HAP-1 (cell line): ENCODE results near the gene DNAJB6.
A peak's percentile ranks its signal among the peaks of the same experiment; 100 is the strongest.

ENCODE experiments used
- DNase-seq, 2 experiments: peaks; one replicate each; pipeline ENCODE4 v3.0.0-alpha.2; 2016 to 2020; ENCODE audit warnings: low spot score in 2 of 2
- H3K27me3 ChIP-seq: fragments of 250-450 bp; sonication (Bioruptor Pico); 2 replicates; pipeline ENCODE4 v1.5.1; 2020; ENCODE audit warnings: low read depth, mild to moderate bottlenecking, moderate library complexity
- H3K36me3 ChIP-seq: fragments of 250-450 bp; sonication (Bioruptor Pico); replicated peaks from 2 replicates; pipeline ENCODE4 v1.5.1; 2020; ENCODE audit warnings: mild to moderate bottlenecking
- H3K4me1 ChIP-seq: fragments of 250-450 bp; sonication (Bioruptor Pico); 2 replicates; pipeline ENCODE4 v1.5.1; 2020; ENCODE audit warnings: mild to moderate bottlenecking
- H3K4me3 ChIP-seq: fragments of 250-450 bp; sonication (Bioruptor Pico); 2 replicates; pipeline ENCODE4 v1.5.1; 2020; ENCODE audit warnings: mild to moderate bottlenecking, moderate library complexity
- H3K9me3 ChIP-seq: fragments of 250-450 bp; sonication (Bioruptor Pico); 2 replicates; pipeline ENCODE4 v1.5.1; 2020; ENCODE audit warnings: mild to moderate bottlenecking, moderate library complexity
- in situ Hi-C: fragments of 300-500 bp; cut with MboI; formaldehyde crosslinking; loops from 3 replicates; pipeline ENCODE4 v1.14.3; 2020; ENCODE audit warnings: low sequenced_read_pairs, inconsistent platforms, mixed read lengths

The DNAJB6 gene

GRCh38 chr7:157384301-157384700, 47.5 kb downstream of the DNAJB6 start:
- DNase-seq, result no peak
- H3K27me3 ChIP-seq, result no peaks in the 10 kb centered on the region
- in situ Hi-C loops, result no loop called here

DNA sequence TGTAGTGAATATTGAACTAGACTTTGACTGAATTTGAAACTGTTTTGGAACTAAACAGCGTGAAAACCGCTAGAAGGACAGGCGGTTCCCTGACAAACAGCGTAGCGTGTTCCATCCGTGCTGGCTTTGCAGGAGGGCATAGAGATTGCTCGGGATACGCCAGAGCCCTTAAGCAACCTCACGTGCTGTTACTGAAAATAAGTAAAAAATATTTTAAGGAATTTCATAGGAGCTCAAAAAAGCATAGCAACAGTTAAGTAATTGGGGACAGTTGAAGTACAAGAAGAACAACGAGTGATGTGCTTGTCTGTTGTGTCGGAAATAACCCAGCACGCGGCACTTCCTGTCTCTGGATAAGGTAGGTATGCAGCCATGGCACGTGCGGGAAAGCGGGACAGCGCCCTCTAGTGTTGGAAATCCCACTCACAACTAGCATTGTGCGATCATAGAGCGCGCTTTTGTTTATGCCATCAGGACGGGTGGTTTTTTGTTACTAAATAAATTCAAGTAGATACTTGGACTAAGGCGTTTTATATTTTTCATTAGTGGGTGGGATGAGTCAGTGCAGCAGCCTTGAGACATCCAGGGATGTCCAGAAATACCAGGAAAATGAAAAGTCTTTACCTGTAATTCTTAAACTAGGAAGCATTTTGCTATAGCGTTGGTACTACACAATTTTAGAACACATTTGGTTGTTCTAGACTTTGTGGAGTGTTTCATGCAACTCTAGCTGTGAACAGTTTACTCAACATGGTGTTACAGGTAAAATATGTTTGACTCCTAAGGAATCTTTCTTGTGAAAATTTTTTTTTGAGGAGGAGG, 50.4 kb downstream of the DNAJB6 start:
- H3K36me3 ChIP-seq, result peaks cover 22% of the 10 kb centered on the region
- no peak overlapping the region for H3K4me3 ChIP-seq
- 0 out of 2 replicates have a peak, but pooled peaks cover 2% of the 10 kb centered on the region for H3K4me1 ChIP-seq
- in situ Hi-C loops, result no loop called here
- H3K9me3 ChIP-seq, result no peaks in the 10 kb centered on the region
- peak; percentile 63 to 91 for DNase-seq
- H3K27me3 ChIP-seq, result no peaks in the 10 kb centered on the region

More at GRCh38 chr7:157384301-157384700, 47.5 kb downstream of the DNAJB6 start:
- no peaks in the 10 kb centered on the region for H3K9me3 ChIP-seq
- H3K4me3 ChIP-seq, result no peak overlapping the region
- 0 out of 2 replicates have a peak, but pooled peaks cover 2% of the 10 kb centered on the region for H3K4me1 ChIP-seq
- H3K36me3 ChIP-seq, result peaks cover 27% of the 10 kb centered on the region

DNA sequence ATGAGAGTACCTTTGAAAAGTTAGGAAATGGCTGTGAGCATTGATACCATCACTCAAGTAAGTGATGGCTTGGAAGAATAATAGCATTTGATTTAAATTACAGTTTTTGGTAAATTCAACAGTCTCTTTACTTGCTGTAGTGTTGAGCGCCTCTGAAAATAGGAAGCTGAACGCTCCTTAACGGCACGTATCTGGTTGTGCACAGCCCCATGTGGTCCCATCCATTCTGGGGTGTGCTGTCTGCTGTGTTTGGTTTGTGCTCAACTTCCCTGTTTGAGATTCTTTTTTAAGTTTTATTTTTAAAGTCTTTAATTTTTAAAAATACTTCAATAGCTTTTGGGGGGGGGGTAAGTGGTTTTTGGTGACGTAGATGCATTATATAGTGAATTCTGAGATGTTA, 51.5 kb downstream of the DNAJB6 start:
- in situ Hi-C loops, result no loop called here

DNA sequence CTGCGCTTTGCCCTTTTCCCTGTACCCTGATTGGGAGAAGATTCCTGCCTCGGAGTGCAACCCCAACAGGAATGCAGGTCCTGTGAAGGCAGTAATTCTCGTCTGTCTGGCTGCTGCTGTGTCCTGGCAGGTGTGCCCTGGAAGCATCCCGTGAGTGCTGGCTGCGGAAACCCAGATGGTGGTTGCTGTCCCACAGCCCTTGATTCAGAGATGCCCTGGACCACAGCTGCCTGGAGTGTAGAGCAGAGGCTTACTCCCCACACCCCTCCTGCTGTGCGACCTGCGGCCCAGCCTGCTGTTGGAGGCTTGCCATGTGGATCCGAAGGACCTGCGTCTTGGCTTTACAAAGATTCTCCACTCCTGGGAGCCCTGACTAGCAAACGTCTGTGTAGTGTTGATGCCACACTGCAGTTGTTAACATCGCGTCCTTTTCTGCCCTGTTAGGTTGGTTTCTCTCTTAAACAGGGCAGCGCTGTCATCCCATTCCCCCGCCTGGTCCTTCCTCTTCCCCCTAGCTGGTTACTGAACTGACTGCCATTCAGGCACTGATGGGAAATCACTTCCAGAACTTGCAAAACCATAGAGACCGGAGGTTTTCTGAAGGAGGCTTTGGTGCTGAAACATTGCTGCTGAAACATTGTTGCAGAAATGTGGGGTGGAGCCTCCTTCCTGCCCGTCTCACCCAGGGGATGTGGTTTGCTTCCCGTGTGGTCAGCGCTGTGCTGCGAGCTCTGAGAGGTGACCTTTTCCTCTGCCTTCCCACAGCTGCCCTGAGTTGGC, 53.3 kb downstream of the DNAJB6 start:
- no peak overlapping the region for H3K4me3 ChIP-seq
- no peaks in the 10 kb centered on the region for H3K27me3 ChIP-seq
- peaks cover 3% of the 10 kb centered on the region for H3K36me3 ChIP-seq
- H3K9me3 ChIP-seq, result no peaks in the 10 kb centered on the region
- no peak for DNase-seq
- in situ Hi-C loops, result no loop called here
- H3K4me1 ChIP-seq, result 0 out of 2 replicates have a peak, but pooled peaks cover 2% of the 10 kb centered on the region

More for the DNA sequence above, 51.5 kb downstream of the DNAJB6 start:
- Histone ChIP-seq H3K4me1 (0 out of 2 replicates have a peak, but pooled peaks cover 2% of the 10 kb centered on the region), H3K9me3 (no peaks in the 10 kb centered on the region), H3K36me3 (peaks cover 18% of the 10 kb centered on the region), H3K27me3 (no peaks in the 10 kb centered on the region), H3K4me3 (no peak overlapping the region)
- no peak for DNase-seq

- in situ Hi-C loops, result no loop called here
- Histone ChIP-seq H3K4me1 (0 out of 2 replicates have a peak, but pooled peaks cover 2% of the 10 kb centered on the region), H3K36me3 (no peaks in the 10 kb centered on the region; the same call in 1 of the 2 replicates)
These were observed 54.4 kb downstream of the DNAJB6 start for GRCh38 chr7:157391036-157391710.

DNA sequence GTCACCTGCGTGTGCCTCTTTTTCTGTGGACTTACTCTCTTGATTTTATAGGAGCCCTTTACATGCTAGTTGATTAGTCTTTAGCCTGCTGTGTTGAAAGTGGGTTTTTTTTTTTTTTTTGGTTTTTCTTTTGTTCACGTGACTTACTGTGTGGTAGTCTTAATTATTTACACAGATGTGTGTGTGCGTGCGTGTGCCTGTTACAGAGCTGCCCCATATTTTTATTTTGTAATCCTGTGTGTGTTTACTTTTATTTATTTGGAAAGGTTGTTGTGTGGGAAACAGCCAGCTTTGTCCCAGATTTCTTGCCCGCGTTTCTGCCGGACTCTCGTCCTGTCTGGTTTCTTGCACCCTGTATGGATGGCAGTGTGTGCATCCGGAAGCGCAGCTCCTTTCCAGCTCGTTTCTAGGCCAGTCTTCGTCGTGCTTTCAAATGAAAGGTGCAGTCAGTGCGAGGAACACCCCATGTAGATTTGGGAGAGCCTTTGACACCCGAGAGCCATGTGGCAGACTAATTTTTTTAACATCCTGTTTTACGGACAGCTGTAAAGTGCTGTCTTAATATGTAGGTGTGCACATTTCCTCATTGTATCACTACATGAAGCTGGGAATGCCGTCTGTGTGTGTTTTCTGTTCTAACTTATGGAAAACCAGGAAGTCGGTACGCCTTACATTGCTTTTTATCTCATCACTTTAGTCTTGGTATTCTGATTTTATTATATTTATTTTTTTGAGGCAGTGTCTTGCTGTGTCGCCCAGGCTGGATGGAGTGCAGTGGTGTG, 55.6 kb downstream of the DNAJB6 start:
- no peak for DNase-seq

More at GRCh38 chr7:157391036-157391710, 54.4 kb downstream of the DNAJB6 start:
- no peaks in the 10 kb centered on the region for H3K27me3 ChIP-seq
- DNase-seq, result no peak
- H3K9me3 ChIP-seq, result no peaks in the 10 kb centered on the region
- no peak overlapping the region for H3K4me3 ChIP-seq

DNA sequence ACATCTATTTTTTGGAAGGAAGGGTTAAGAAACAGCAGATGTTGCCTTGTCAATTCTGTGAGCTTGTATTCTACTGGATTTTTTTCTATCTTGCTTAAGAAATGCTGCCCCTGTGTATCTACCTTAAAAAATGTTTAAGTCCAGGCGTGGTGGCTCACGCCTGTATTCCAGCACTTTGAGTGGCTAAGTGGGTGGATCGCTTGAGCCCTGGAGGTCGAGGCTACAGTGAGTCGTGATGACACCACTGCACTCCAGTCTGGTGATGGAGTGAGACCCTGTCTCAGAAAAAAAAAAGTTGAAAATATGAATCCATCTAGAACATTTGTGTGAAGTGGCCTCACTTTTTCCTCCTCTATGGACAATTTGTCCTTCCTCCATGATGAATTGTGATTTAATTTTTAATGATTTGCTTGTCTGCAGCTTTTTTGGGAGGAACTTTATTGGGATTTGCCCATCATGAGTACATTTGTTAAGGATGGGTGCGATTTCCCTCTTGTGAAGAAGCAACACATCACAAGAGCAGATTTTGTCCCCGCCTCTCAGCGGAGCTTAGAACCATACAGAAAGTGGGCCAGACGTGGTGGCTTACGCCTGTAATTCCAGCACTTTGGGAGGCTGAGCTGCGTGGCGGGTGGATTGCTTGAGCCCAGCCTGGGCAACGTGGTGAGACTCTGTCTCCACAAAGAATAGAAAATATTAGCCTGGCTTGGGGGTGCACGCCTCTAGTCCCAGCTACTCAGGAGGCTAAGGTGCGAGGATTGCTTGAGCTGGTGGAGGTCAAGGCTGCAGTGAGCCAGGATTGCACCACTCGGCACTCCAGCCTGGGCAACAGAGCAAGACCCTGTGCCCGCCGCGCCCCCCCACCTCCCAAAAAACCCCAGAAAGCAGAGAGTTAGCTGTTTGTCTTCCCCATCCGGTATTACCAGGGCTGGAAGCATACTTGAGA, 57.7 kb downstream of the DNAJB6 start:
- no peak overlapping the region for H3K4me3 ChIP-seq
- no peak for DNase-seq
- H3K27me3 ChIP-seq, result no peaks in the 10 kb centered on the region
- no peaks in the 10 kb centered on the region for H3K4me1 ChIP-seq
- H3K36me3 ChIP-seq, result no peaks in the 10 kb centered on the region; the same call in none of the 2 replicates
- in situ Hi-C loops, result no loop called here
- H3K9me3 ChIP-seq, result no peaks in the 10 kb centered on the region

More for the DNA sequence above, 55.6 kb downstream of the DNAJB6 start:
- in situ Hi-C loops, result no loop called here
- no peaks in the 10 kb centered on the region for H3K27me3 ChIP-seq
- no peak overlapping the region for H3K4me3 ChIP-seq
- H3K36me3 ChIP-seq, result no peaks in the 10 kb centered on the region; the same call in 1 of the 2 replicates
- H3K9me3 ChIP-seq, result no peaks in the 10 kb centered on the region
- H3K4me1 ChIP-seq, result no peaks in the 10 kb centered on the region

GRCh38 chr7:157395206-157395605, 58.4 kb downstream of the DNAJB6 start:
- H3K4me1 ChIP-seq, result no peaks in the 10 kb centered on the region
- in situ Hi-C loops, result no loop called here

DNA sequence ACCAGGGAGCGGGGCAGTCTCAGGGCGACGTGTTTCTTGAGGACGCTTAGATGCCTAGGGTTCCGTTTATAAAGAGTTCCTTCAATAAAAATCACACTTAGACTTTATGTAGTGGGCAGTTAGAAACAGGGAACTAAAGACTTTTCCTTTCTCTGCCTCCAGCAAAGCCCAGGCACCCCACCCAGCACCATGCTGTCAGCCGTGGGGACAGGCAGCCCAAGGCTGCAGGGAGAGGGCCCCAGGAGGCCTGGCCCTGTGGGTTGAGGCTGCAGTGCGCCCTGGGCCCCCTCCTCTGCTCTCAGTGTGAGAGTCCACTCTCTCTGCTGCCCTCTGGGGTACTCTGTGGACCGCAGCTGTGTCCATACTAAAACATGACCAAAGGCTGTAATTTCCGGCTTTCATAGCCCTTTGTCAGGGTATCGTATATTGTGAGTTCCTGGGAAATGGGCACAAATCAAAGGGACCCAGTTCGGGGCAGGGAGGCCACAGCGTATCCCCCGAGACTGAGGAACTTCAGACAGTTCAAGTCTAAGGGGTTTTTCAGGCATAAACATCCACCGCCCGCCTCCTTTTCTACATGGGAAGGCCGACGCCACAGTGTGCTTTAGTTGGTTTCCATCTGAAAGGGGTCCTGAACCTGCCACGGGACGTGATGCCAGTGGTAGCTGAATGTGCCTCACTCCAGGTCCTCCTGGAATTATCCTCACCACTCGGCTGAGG, 59.7 kb downstream of the DNAJB6 start:
- DNase-seq, result no peak
- in situ Hi-C loops, result no loop called here
- H3K27me3 ChIP-seq, result no peaks in the 10 kb centered on the region
- H3K4me1 ChIP-seq, result no peaks in the 10 kb centered on the region
- H3K9me3 ChIP-seq, result no peaks in the 10 kb centered on the region
- no peak overlapping the region for H3K4me3 ChIP-seq
- no peaks in the 10 kb centered on the region; the same call in 1 of the 2 replicates for H3K36me3 ChIP-seq

More at GRCh38 chr7:157395206-157395605, 58.4 kb downstream of the DNAJB6 start:
- Histone ChIP-seq H3K9me3 (no peaks in the 10 kb centered on the region), H3K27me3 (no peaks in the 10 kb centered on the region), H3K36me3 (no peaks in the 10 kb centered on the region; the same call in none of the 2 replicates), H3K4me3 (no peak overlapping the region)
- no peak for DNase-seq

- in situ Hi-C loops, result no loop called here
- Histone ChIP-seq H3K27me3 (no peaks in the 10 kb centered on the region), H3K9me3 (no peaks in the 10 kb centered on the region), H3K36me3 (no peaks in the 10 kb centered on the region; the same call in 1 of the 2 replicates), H3K4me3 (no peak overlapping the region), H3K4me1 (no peaks in the 10 kb centered on the region)
- no peak for DNase-seq
These were observed 60.4 kb downstream of the DNAJB6 start for GRCh38 chr7:157397036-157397720.
